ENCODE results near the gene TIMM23. TPM values are rescaled to one million over a fixed set of nuclear protein-coding genes. Genes with fewer than 3 reads are reported as not detected.

TIMM23 gene
- polyA plus RNA-seq, 3 donors: 17.2 to 72.1 (median 71.2) TPM

- H3K4me3 ChIP-seq (replicated peaks in 1 of 3; ENCODE audit: low read depth in 2 of 3, low read length in 3 of 3): peak overlapping the region in 2 of 3 experiments; percentile 55 to 91
- peaks cover 40 to 71% of the 10 kb centered on the region in 2 donors for H3K4me1 ChIP-seq (ENCODE audit: control insufficient read depth in 1 of 2, insufficient read depth in 2 of 2, low read length in 2 of 2)
- peak overlapping the region; percentile 29 to 98 (median 96) for H3K27ac Mint-ChIP-seq
Measured at GRCh38 chr10:46028584-46029460, 56.5 kb downstream of the TIMM23 start.

More at GRCh38 chr10:46028584-46029460, 56.5 kb downstream of the TIMM23 start:
- H3K27me3 ChIP-seq (ENCODE audit: control insufficient read depth in 2 of 2, insufficient read depth in 2 of 2, low read length in 2 of 2): no peaks in the 10 kb centered on the region
- H3K27ac ChIP-seq (ENCODE audit: low read depth in 1 of 2, low read length in 2 of 2): peak overlapping the region in 1 of 2 donors; percentile 92
- H3K9ac ChIP-seq (ENCODE audit: insufficient read depth, low read length, poor library complexity, severe bottlenecking): peak overlapping the region; percentile 98
- peak; percentile 80 for TF ChIP-seq CTCF (IDR thresholded peaks at IDR 0.05)
- no CpG with 5 or more reads among the region's 6 CpGs for WGBS (ENCODE audit: insufficient coverage)
- intact Hi-C loops (cut with micrococcal nuclease): loop anchor here in 1 of 2 donors (10.0 kb wide), 1 partner anchor 1064 kb away; no protein-coding TSS in a partner anchor
- Mint-ChIP-seq H3K4me1 (peaks cover 65% of the 10 kb centered on the region), H3K9me3 (no peaks in the 10 kb centered on the region), H3K36me3 (peaks cover 7 to 15% of the 10 kb centered on the region in 2 donors), H3K4me3 (peak overlapping the region; percentile 31 to 87), H3K27me3 (ENCODE audit: low read depth in 3 of 3) (no peaks in the 10 kb centered on the region)
- peak overlapping the region; percentile 92 for H2AFZ ChIP-seq (ENCODE audit: insufficient read depth, low read depth, low read length, poor library complexity, severe bottlenecking)
- H3K9me3 ChIP-seq (replicated peaks in 1 of 2; ENCODE audit: control insufficient read depth in 1 of 2, insufficient read depth in 1 of 2, low read length in 2 of 2): no peaks in the 10 kb centered on the region
- H3K79me2 ChIP-seq (ENCODE audit: insufficient read depth, low read length): peaks cover 66% of the 10 kb centered on the region
- H4K20me1 ChIP-seq (ENCODE audit: insufficient read depth, low read length): peaks cover 61% of the 10 kb centered on the region
- H3K36me3 ChIP-seq (replicated peaks in 1 of 2; ENCODE audit: control insufficient read depth in 1 of 2, insufficient read depth in 2 of 2, low read length in 2 of 2): peaks cover 0 to 27% of the 10 kb centered on the region in 2 donors
- H3K4me2 ChIP-seq (replicated peaks; ENCODE audit: extremely low read depth, low read length, poor library complexity, severe bottlenecking): peak overlapping the region; percentile 94
- peak; percentile 49 to 77 (median 70) for DNase-seq

Measured in CD14-positive monocyte (primary cell).